ENCODE data around the gene INO80E.
A peak's percentile ranks its signal among the peaks of the same experiment; 100 is the strongest.
"Not testable (repeated sequence)": the region's sequence is repeated elsewhere in the genome, so short reads cannot be mapped to it uniquely, and the experiment has no call there.

Gene INO80E

GRCh38 chr16:30010844-30011713 is 15.0 kb downstream of the INO80E start, which contains the start of gene DOC2A:
TSS of gene DOC2A (minus strand) at chr16:30011027. CDS start at chr16:30010222, 805 bp downstream.
- DNase-seq, result peak; percentile 86

- no peak for DNase-seq
Observed at GRCh38 chr16:30011714-30012504, 15.9 kb downstream of the INO80E start.

- DNase-seq, result not testable (repeated sequence)
Observed at GRCh38 chr16:30012598-30012997, 16.6 kb downstream of the INO80E start.

- not testable (repeated sequence) for DNase-seq
Observed at GRCh38 chr16:30015450-30015849, 19.4 kb downstream of the INO80E start.

DNA sequence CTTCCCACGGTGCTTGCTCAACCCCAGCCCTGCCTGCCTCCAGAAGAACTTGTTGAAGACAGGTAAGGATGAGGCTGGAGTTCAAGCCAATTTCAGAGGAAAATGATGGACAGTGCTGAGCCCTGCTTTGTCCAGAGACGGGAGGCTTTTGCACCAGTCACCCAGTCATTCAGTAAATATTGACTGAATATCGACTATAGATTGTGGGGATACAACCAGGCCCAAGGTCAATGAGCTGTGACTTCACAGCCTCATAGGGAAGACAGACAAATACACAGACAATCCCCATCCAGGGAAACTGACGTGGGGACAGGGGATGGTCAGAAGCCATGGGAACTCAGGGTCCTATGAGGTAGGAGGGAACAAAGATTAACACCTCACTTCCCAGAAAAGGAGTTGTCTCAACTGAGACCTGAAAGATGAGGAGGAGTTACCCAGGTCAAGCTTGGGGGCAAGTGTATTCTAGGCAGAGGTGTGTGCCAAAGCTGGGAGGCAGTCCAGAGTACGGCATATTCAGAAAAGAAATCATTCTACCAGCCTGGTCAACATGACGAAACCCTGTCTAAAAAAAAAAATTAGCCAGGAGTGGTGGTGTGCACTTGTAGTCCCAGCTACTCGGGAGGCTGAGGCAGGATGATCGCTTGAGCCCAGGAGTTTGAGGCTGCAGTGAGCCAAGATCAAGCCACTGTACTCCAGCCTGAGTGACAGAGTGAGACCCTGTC is 20.7 kb downstream of the INO80E start:
- no peak for DNase-seq

- no peak for DNase-seq
Observed at GRCh38 chr16:30017277-30017656, 21.2 kb downstream of the INO80E start.

DNA sequence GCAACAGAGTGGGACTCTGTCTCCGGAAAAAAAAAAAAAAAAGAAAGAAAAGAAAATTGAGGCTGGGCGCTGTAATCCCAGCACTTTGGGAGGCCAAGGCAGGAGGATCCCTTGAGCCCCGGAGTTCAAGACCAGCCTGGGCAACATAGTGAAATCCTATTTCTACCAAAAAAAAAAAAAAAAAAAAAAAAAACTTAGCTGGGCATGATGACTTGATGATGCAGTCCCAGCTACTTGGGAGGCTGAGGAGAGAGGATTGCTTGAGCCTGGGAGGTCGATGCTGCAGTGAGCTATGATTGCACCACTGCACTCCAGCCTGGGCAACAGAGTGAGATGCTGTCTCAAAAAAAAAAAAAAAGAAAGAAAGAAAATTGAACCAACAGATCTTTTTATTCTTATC is 21.9 kb downstream of the INO80E start:
- DNase-seq, result not testable (repeated sequence)

DNA sequence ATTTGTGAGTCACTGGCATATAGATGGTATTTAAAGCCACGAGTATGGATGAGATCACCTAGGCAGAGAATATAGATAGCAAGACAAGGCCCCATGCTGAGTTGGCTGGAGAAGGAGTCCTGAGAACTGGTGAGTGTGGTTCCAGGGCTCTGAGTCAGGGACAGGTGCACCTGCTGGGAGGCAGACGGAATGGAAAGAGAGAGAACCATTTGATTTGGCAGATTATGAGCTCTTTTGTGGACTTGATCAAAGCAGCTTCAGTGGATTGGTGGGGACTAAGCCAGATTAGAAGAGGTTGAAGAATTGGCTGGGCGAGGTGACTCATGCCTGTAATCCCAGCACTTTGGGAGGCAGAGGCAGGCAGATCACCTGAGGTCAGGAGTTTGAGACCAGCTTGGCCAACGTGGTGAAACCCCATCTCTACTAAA is 22.7 kb downstream of the INO80E start:
- DNase-seq, result peak; percentile 31

DNA sequence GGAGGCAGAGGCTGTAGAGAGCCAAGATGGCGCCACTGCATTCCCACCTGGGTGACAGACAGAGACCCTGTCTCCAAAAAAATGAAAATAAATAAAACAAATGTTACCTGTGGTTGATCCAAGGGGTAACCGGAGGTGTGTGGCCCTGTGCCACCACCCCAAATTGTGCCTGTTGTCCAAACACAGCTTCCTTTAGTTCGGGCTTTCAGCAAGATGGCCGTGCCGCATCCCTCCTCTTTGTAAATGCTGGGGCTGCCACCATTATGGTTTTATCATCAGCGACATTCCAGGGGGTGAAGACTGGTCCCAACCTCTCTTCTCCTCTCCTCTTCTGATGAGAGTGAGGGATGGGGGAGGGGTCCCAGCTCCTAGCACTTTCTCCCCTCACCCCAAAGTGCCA is 26.8 kb downstream of the INO80E start, which contains the start of gene C16orf92:
Gene C16orf92 (plus strand): TSS at position 312 of the 400 bp plus-strand sequence. CDS start 143 bp downstream, outside the sequence.
- no peak for DNase-seq

- no peak for DNase-seq
Observed at GRCh38 chr16:30023586-30023985, 27.5 kb downstream of the INO80E start.

DNA sequence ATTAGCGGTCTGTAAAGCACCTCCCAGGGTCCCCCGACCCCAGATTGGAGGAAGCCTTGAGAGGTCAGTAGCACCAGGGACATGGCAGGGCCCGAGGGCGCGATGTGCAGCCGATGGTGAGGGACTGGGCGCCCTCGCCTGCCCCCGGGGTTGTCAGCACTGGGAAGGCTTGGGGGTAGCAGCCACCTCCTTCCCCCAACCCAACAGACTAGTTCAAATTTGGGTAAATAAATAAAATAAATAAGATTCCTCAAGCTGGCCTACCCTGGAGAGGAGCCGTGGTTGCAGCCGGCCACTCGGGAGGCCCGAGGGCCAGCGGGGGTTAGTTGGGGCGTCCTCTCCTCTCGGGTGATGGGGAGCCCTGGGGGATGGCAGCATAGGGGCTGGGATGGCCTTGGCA is 28.4 kb downstream of the INO80E start:
- no peak for DNase-seq

DNA sequence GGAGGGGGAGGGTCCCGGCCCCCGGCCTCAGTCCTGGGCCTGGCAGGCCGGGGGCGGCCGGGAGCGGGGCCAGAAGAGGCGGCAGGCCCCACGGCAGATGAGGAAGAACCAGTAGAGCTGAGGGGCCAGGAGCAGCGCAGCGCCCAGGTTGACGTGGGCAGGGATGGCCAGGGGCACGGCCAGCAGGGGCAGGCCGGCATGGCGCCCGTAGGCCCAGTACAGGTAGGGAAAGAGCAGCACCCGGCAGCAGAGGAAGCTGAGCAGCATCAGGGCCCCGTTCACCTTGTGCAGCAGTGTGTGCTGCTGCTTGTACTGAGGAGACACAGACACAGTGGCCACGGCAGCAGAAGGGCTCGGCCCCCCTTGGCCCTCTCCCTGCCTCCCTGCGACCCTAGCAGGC is 29.1 kb downstream of the INO80E start:
- no peak for DNase-seq

GRCh38 chr16:30025574-30025973 is 29.5 kb downstream of the INO80E start:
- no peak for DNase-seq

- DNase-seq, result no peak
Observed at GRCh38 chr16:30026449-30026848, 30.4 kb downstream of the INO80E start.

GRCh38 chr16:30027588-30028437 is 31.8 kb downstream of the INO80E start:
- peak; percentile 58 for DNase-seq

GRCh38 chr16:30028438-30029076 is 32.5 kb downstream of the INO80E start:
- DNase-seq, result no peak

GRCh38 chr16:30030011-30030685 is 34.1 kb downstream of the INO80E start:
- DNase-seq, result no peak

DNA sequence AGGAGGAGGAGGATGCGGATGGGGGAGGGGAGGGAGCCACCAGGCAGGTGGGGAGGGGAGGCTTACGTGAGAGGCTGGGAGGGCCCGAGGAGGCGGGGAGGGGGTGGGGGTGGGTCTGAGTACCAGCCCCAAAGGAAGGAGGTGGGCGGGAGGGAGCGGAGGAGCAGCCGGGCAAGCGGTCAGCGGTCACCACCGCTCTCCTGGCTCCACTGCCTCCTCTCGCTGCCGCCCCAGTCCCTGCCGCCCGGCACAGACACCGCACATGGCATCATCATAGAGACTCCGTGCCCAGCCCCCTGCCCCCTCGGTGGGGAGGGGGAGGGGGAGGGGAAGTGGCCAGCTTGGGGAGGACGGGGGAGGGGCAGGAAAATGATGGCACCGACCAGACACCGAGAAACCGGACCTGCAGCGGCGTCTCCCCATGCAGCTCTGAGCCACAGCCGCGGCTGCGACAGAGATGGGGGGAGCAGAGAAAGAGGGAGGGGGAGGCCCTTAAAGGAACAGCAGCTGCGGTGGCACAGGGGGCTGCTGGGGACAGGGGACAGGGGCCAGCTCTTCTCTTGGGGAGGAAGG is 34.9 kb downstream of the INO80E start, which contains the start of gene TLCD3B:
Gene TLCD3B (minus strand): TSS at position 431 of the 573 bp plus-strand sequence. CDS start 744 bp downstream, outside the sequence.
- peak; percentile 77 for DNase-seq

DNA sequence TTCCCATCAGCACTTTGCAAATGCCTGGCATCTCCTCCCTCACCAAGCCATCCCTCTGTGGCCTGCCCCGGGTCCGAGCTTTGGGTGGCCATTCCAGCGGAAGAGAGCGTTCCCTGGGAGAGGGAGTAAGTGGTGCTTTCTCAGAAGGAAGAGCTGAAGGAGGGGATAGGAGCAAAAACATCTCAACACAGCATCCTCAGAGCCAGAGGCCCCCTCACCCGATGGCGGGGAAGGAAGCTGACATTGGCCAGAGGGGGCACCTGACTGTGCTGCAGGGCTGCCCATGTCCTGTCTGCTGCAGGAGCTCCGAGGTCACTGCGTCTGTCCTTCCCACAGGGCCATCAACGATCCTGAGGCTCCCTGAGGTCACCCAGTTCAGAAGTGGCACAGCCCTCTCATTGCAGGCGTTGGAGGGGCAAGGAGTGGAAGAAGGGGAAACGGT is 35.5 kb downstream of the INO80E start:
- no peak for DNase-seq

Data from NCI-H69 (cell line).